Gastroesophageal sphincter (tissue), 4 donors: ENCODE results near the gene FSTL1. TPM values are rescaled to one million over a fixed set of nuclear protein-coding genes. Genes with fewer than 3 reads are reported as not detected.

Experiments
- ATAC-seq: fragments of 150-250 bp; one replicate; pipeline ENCODE4 v1.9.1; 2016; ENCODE audit warnings: mild to moderate bottlenecking, moderate library complexity
- H3K27ac ChIP-seq, 4 donors: fragments of 200-600 bp; sonication (generic) in 3 of 4; 1 replicate in 3 of 4; 2 replicates in 1 of 4; pipeline ENCODE4 v1.5.1; 2016 to 2019
- H3K27me3 ChIP-seq: fragments of 200-600 bp; sonication (generic); one replicate; pipeline ENCODE4 v1.5.1; 2019
- H3K36me3 ChIP-seq, 2 donors: fragments of 200-600 bp; sonication (generic); one replicate each; pipeline ENCODE4 v1.5.1; 2019; ENCODE audit warnings: control low read depth in 1 of 2
- H3K4me1 ChIP-seq, 3 donors: fragments of 200-600 bp; sonication (generic); 1 replicate in 2 of 3; 2 replicates in 1 of 3; pipeline ENCODE4 v1.5.1; 2016 to 2019; ENCODE audit warnings: control low read depth in 2 of 3
- H3K4me3 ChIP-seq, 2 donors: fragments of 200-600 bp; sonication (generic); one replicate each; pipeline ENCODE4 v1.5.1; 2019; ENCODE audit warnings: mild to moderate bottlenecking in 1 of 2, moderate library complexity in 1 of 2
- H3K9me3 ChIP-seq, 3 donors: fragments of 200-600 bp; sonication (generic); one replicate each; pipeline ENCODE4 v1.5.1; 2017 to 2019; ENCODE audit warnings: control low read depth in 2 of 3
- EP300 ChIP-seq: sonication (generic); formaldehyde crosslinking; IDR thresholded peaks from one replicate; pipeline ENCODE4 v1.6.1; 2017; ENCODE audit warnings: antibody characterized with exemption, mild to moderate bottlenecking
- POLR2A ChIP-seq, 2 donors: fragments of 450-650 bp; IDR thresholded peaks; one replicate each; pipeline ENCODE4 v1.6.1; 2017; ENCODE audit warnings: antibody characterized with exemption in 2 of 2, mild to moderate bottlenecking in 2 of 2, moderate library complexity in 1 of 2
- POLR2AphosphoS5 ChIP-seq: sonication (generic); formaldehyde crosslinking; IDR thresholded peaks from one replicate; pipeline ENCODE4 v1.6.1; 2017; ENCODE audit warnings: antibody characterized with exemption
- WGBS, 2 donors: methylation state at CpG; one replicate each; pipeline ENCODE4 v1.1.5; 2018; ENCODE audit warnings: low coverage in 1 of 2; 5-methylcytosine and 5-hydroxymethylcytosine counted together
- total RNA-seq, 4 donors: library from RNA; depleted of rRNA; stranded (reverse); fragments of >200 nt; gene quantifications; one replicate each; pipeline ENCODE4 v1.1.0, GENCODE V29; 2016
- TF ChIP-seq, protein P1 (sequence below), 4 experiments: fragments of 200-600 bp in 2 of 4; fragments of 450-650 bp in 2 of 4; sonication (generic) in 1 of 4; IDR thresholded peaks; one replicate each; pipeline ENCODE4 v1.5.1; 2017 to 2019; ENCODE audit warnings: antibody characterized with exemption in 4 of 4, mild to moderate bottlenecking in 2 of 4, moderate library complexity in 2 of 4

Gene FSTL1
- total RNA-seq, 4 donors from 2014 or later = 343 to 1,189 (median 766) TPM

DNA sequence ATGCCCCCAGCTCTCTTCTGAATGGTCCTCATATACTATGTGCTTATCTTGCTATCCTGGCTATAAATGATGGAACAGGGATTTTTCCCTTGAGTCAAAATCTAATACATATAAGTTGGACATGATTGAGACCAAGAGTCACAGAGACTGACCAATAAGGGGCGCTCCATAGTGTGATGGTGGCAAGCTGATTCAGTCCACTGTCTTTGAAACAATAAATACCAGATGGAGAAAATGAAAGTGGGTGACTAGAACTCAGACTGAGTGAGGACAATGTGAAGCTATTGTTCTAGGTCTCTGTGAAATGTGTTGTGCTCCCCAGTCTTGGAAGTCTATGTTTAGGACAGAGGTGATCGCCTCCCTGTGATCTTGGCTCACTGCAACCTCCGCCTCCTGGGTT is 10.6 kb upstream of the FSTL1 start:
- no peaks in the 10 kb centered on the region for H3K9me3 ChIP-seq
- H3K4me1 ChIP-seq = peaks cover 0 to 27% (median 0%) of the 10 kb centered on the region in 3 donors
- no peak overlapping the region for H3K27ac ChIP-seq
- no peak for ATAC-seq
- no peaks in the 10 kb centered on the region for H3K27me3 ChIP-seq
- H3K4me3 ChIP-seq = no peak overlapping the region
- 73 to 74% methylated on average over 2 to 3 of the region's 3 CpGs for WGBS, 2 donors
- H3K36me3 ChIP-seq = no peaks in the 10 kb centered on the region
- TF ChIP-seq POLR2AphosphoS5 (no peak), EP300 (no peak), POLR2A (IDR thresholded peaks at IDR 0.05) (no peak)
- TF ChIP-seq, protein P1, sequence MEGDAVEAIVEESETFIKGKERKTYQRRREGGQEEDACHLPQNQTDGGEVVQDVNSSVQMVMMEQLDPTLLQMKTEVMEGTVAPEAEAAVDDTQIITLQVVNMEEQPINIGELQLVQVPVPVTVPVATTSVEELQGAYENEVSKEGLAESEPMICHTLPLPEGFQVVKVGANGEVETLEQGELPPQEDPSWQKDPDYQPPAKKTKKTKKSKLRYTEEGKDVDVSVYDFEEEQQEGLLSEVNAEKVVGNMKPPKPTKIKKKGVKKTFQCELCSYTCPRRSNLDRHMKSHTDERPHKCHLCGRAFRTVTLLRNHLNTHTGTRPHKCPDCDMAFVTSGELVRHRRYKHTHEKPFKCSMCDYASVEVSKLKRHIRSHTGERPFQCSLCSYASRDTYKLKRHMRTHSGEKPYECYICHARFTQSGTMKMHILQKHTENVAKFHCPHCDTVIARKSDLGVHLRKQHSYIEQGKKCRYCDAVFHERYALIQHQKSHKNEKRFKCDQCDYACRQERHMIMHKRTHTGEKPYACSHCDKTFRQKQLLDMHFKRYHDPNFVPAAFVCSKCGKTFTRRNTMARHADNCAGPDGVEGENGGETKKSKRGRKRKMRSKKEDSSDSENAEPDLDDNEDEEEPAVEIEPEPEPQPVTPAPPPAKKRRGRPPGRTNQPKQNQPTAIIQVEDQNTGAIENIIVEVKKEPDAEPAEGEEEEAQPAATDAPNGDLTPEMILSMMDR (IDR thresholded peaks at IDR 0.05) = no peak

DNA sequence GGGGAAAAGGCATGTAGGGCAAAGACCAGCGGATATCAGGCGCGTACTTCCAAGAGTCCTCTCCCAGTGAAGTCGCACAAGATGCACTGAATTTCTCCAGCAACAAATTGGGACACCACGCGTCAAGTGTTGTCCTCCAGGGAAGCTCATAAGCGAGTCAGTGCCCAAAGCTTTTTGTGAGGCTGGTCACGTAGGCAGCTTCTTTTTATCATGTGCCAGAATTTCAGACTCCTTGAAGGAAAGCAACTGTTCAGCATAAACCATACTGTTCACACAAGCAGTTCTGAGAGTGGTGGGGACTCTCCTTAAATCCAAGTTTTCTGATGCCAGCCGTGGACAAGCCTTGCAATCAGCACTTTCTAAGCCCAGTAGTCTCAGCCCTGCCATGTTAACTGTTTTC is 10.1 kb upstream of the FSTL1 start:
- no peak for ATAC-seq
- H3K36me3 ChIP-seq = no peaks in the 10 kb centered on the region
- H3K27ac ChIP-seq = no peak overlapping the region
- H3K4me1 ChIP-seq = peaks cover 0 to 27% (median 0%) of the 10 kb centered on the region in 3 donors
- TF ChIP-seq POLR2A (IDR thresholded peaks at IDR 0.05) = no peak
- no peak for TF ChIP-seq POLR2AphosphoS5
- TF ChIP-seq, protein P1 (IDR thresholded peaks at IDR 0.05) = no peak
- no peak for TF ChIP-seq EP300
- no peak overlapping the region for H3K4me3 ChIP-seq
- WGBS, 2 donors = 81 to 87% methylated on average over 8 to 9 of the region's 9 CpGs
- H3K9me3 ChIP-seq = no peaks in the 10 kb centered on the region
- no peaks in the 10 kb centered on the region for H3K27me3 ChIP-seq

DNA sequence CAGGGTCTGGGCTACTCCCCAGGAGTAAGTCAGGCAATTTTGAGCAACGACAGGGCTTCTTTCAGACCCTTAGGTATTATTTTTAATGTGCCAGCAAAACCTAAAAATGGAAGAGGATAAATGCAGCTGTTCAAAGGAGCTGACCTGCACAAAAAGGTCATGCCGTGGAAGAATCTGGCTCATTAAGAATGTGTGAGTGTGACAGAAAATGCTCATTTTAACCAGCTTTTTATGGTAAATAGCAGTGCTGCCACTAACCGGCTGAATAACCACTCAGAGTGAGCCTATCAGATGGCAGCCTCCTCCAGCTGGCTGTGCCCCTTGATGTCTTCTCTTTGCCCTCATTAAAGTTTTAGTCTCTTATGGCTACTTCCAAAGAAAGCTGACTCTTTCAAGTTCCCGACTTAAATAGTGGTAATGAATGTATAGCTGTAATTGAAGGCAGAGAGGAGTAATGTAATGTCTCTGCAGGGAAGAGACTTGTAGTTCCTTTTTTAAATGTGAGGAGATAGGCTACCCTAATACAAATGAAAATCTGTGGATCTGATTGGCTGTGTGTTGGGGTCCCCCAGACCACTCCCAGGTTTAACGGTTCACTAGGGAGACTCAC is 9.5 kb upstream of the FSTL1 start:
- Histone ChIP-seq H3K4me3 (no peak overlapping the region), H3K27me3 (no peaks in the 10 kb centered on the region), H3K9me3 (no peaks in the 10 kb centered on the region), H3K27ac (no peak overlapping the region), H3K36me3 (no peaks in the 10 kb centered on the region), H3K4me1 (peaks cover 0 to 27% (median 0%) of the 10 kb centered on the region in 3 donors)
- no peak for ATAC-seq
- WGBS, 2 donors = 55 to 56% methylated on average over 5 of the region's 5 CpGs
- TF ChIP-seq EP300 (no peak), POLR2AphosphoS5 (no peak), POLR2A (IDR thresholded peaks at IDR 0.05) (no peak)
- TF ChIP-seq, protein P1 (IDR thresholded peaks at IDR 0.05) = no peak

DNA sequence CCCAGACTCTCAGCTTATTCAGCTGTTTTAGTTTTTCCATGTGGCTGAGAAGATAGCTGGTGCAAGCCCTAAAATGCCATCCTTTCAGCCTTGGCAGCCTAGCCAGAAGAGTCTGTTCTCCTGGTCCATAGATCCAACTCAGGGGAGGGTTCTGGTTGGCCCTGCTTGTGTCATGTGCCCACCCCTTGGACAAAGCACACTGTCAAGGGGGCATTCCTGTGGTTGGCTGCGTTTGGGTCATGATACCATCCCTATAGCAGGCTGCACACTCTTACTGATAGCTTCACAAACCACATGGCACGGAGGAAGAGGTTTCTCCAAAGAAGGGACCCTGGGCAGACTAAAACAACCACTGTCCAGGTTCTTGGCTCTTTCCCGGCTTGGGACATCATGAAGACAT is 8.4 kb upstream of the FSTL1 start:
- Histone ChIP-seq H3K4me1 (peaks cover 0 to 27% (median 0%) of the 10 kb centered on the region in 3 donors), H3K27ac (no peak overlapping the region), H3K27me3 (no peaks in the 10 kb centered on the region), H3K4me3 (no peak overlapping the region), H3K36me3 (no peaks in the 10 kb centered on the region), H3K9me3 (no peaks in the 10 kb centered on the region)
- ATAC-seq = no peak
- TF ChIP-seq POLR2A (IDR thresholded peaks at IDR 0.05) = no peak
- no peak for TF ChIP-seq EP300
- TF ChIP-seq, protein P1 (IDR thresholded peaks at IDR 0.05) = no peak
- TF ChIP-seq POLR2AphosphoS5 = no peak
- WGBS, 2 donors = 100% methylated on average over 1 of the region's 3 CpGs; no CpG with 5 or more reads in 1 of the 2 donors

DNA sequence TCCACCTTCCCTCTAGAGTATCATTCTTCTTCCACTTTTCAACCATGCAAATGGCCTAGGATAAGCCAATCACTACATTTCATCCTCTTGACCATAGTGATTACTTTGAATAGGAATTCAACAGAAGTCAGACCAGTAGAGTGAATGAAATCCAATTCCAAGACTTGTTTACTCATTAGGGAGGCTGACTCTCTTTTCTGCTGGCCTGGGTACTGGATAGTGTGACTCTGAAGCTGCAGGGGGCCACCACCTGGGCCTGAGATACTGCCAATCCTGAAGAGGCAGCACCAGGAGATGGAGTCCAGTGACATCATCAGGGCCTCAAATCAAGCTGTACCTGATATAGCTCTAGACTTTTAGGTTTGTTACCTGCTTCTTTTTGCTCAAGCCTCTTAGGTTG is 7.0 kb upstream of the FSTL1 start:
- Histone ChIP-seq H3K4me1 (peaks cover 0 to 24% (median 0%) of the 10 kb centered on the region in 3 donors), H3K9me3 (no peaks in the 10 kb centered on the region), H3K27me3 (no peaks in the 10 kb centered on the region), H3K27ac (no peak overlapping the region), H3K36me3 (no peaks in the 10 kb centered on the region), H3K4me3 (no peak overlapping the region)
- ATAC-seq = no peak
- no peak for TF ChIP-seq POLR2A (IDR thresholded peaks at IDR 0.05)
- TF ChIP-seq POLR2AphosphoS5 = no peak
- TF ChIP-seq EP300 = no peak
- TF ChIP-seq, protein P1 (IDR thresholded peaks at IDR 0.05) = no peak
